Esophagus muscularis mucosa (tissue), 3 donors: ENCODE results near the gene CACNA2D3.

Source experiments
- CTCF ChIP-seq, 3 experiments: fragments of 200-600 bp in 2 of 3; fragments of 450-650 bp in 1 of 3; sonication (generic) in 2 of 3; IDR thresholded peaks; one replicate each; pipeline ENCODE4 v1.5.1; 2017 to 2019; ENCODE audit warnings: antibody characterized with exemption in 3 of 3, mild to moderate bottlenecking in 2 of 3, moderate library complexity in 1 of 3
- EP300 ChIP-seq: sonication (generic); formaldehyde crosslinking; IDR thresholded peaks from one replicate; pipeline ENCODE4 v1.6.1; 2017; ENCODE audit warnings: antibody characterized with exemption

GRCh38 chr3:54358316-54358715 is 236.0 kb downstream of the CACNA2D3 start:
- no peak for TF ChIP-seq CTCF (IDR thresholded peaks at IDR 0.05)
- no peak for TF ChIP-seq EP300
